Ovary (tissue), 9 donors: Measurements from ENCODE around the gene PTPRCAP. TPM values are rescaled to one million over a fixed set of nuclear protein-coding genes. Genes with fewer than 3 reads are reported as not detected.

Experiments used
- DNase-seq, 5 donors: peaks; one replicate each; pipeline ENCODE4 v3.0.0-alpha.2; 2019 to 2020
- H3K27ac ChIP-seq, 2 donors: fragments of 200-600 bp; one replicate each; pipeline versions ENCODE4 v1.5.1 to v1.8.0; 2019 to 2022
- H3K27me3 ChIP-seq: fragments of 200-600 bp; one replicate; pipeline ENCODE4 v1.8.0; 2022
- H3K36me3 ChIP-seq: fragments of 200-600 bp; sonication (generic); one replicate; pipeline ENCODE4 v1.5.1; 2019
- H3K4me1 ChIP-seq: one replicate; pipeline ENCODE4 v1.8.1; 2013; ENCODE audit warnings: mild to moderate bottlenecking, moderate library complexity; ENCODE audit not compliant: insufficient read depth
- H3K4me3 ChIP-seq: fragments of 200-600 bp; sonication (generic); one replicate; pipeline ENCODE4 v1.5.1; 2017
- H3K9me3 ChIP-seq, 2 donors: fragments of 200-600 bp in 1 of 2; sonication (generic) in 1 of 2; one replicate each; pipeline versions ENCODE4 v1.5.1 to v1.8.1; 2013 to 2019; ENCODE audit warnings: mild to moderate bottlenecking in 1 of 2, moderate library complexity in 1 of 2
- EP300 ChIP-seq: sonication (generic); formaldehyde crosslinking; IDR thresholded peaks from one replicate; pipeline ENCODE4 v1.6.1; 2017; ENCODE audit warnings: antibody characterized with exemption
- POLR2A ChIP-seq: fragments of 450-650 bp; IDR thresholded peaks from one replicate; pipeline ENCODE4 v1.6.1; 2017; ENCODE audit warnings: antibody characterized with exemption, mild to moderate bottlenecking, moderate library complexity
- WGBS, 3 donors: extraction: QIAGEN DNeasy Blood & Tissue Kit in 1 of 3; methylation state at CpG; one replicate each; pipeline versions ENCODE4 v1.1.5 to v1.1.7; 2013 to 2017; 5-methylcytosine and 5-hydroxymethylcytosine counted together
- intact Hi-C, 4 donors: fragments of 100-400 bp; cut with DNase I; formaldehyde crosslinking; loops; one replicate each; pipeline versions ENCODE4 v1.11.0 to v1.15.1; 2022 to 2023
- polyA plus RNA-seq, 2 donors: library from polyadenylated mRNA; stranded (reverse); fragments of 200-250 nt in 1 of 2; fragments of 350-450 nt in 1 of 2; fragmentation: Illumina TruSeq in 1 of 2; extraction: RNeasy Lipid Tissue Mini Kit (QIAGEN cat#74804) in 1 of 2; gene quantifications; one replicate each; pipeline ENCODE4 v1.2.3, GENCODE V29; 2013 to 2014
- total RNA-seq, 7 donors: library from RNA; depleted of rRNA in 2 of 7; stranded (reverse); fragments of >200 nt in 2 of 7; fragmentation: NEBNext Ultra II Directional in 3 of 7; extraction: Animal tissue kit (Norgen Biotek cat#: 25700) in 3 of 7; gene quantifications; one replicate each; pipeline versions ENCODE4 v1.1.0 to v1.2.4, GENCODE V29; 2016 to 2023
- TF ChIP-seq, protein P1 (sequence below), 3 donors: fragments of 450-650 bp in 2 of 3; fragments of 200-600 bp in 1 of 3; IDR thresholded peaks; one replicate each; pipeline versions ENCODE4 v1.5.1 to v1.8.0; 2016 to 2022; ENCODE audit warnings: antibody characterized with exemption in 3 of 3, mild to moderate bottlenecking in 1 of 3
- donor health status: DM: no; HTN: no; CAD: no; lungs with moderate emphysema.
- donor health status: DM: no; HTN: no; CAD: no.
- donor health status: Bipolar disorder and iron deficiency.
- donor health status: DM: yes; HTN: yes; CAD: no.
- donor health status: DM: no; HTN: no; CAD: no.
- donor health status: DM: yes; HTN: yes; CAD: no.

The PTPRCAP gene
- total and polyA plus RNA-seq, 9 donors: 2.4 to 10.7 (median 4.2) TPM; not detected in 1

DNA sequence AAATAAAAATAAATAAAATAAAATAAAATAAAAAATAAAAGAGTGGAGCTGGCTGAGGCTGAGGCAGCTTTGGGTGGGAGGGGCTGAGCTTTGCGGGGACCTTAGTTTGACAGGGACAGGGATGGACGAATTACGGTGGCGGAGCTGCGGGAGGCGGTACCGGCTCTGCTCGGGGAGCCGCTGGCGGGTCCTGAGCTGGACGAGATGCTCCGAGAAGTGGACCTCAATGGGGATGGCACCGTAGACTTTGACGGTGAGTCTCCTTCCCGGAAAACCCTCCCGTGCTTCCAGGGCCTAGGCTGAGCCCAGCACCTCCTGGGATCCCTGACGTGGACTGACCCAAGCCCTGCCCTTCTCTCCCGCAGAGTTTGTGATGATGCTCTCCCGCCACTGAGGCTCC is 20.8 kb upstream of the PTPRCAP start:
- intact Hi-C loops: no loop called here
- WGBS, 3 donors: 71 to 82% (median 75%) methylated on average over 19 of the region's 19 CpGs
- no peaks in the 10 kb centered on the region for H3K36me3 ChIP-seq
- peak in 2 of 5 donors; percentile 14 to 20 for DNase-seq
- H3K27me3 ChIP-seq: no peaks in the 10 kb centered on the region
- H3K4me1 ChIP-seq: no peaks in the 10 kb centered on the region
- H3K27ac ChIP-seq: no peak overlapping the region
- TF ChIP-seq POLR2A (no peak), EP300 (no peak)
- TF ChIP-seq, protein P1, sequence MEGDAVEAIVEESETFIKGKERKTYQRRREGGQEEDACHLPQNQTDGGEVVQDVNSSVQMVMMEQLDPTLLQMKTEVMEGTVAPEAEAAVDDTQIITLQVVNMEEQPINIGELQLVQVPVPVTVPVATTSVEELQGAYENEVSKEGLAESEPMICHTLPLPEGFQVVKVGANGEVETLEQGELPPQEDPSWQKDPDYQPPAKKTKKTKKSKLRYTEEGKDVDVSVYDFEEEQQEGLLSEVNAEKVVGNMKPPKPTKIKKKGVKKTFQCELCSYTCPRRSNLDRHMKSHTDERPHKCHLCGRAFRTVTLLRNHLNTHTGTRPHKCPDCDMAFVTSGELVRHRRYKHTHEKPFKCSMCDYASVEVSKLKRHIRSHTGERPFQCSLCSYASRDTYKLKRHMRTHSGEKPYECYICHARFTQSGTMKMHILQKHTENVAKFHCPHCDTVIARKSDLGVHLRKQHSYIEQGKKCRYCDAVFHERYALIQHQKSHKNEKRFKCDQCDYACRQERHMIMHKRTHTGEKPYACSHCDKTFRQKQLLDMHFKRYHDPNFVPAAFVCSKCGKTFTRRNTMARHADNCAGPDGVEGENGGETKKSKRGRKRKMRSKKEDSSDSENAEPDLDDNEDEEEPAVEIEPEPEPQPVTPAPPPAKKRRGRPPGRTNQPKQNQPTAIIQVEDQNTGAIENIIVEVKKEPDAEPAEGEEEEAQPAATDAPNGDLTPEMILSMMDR (IDR thresholded peaks at IDR 0.05): no peak
- H3K9me3 ChIP-seq: no peaks in the 10 kb centered on the region
- no peak overlapping the region for H3K4me3 ChIP-seq

DNA sequence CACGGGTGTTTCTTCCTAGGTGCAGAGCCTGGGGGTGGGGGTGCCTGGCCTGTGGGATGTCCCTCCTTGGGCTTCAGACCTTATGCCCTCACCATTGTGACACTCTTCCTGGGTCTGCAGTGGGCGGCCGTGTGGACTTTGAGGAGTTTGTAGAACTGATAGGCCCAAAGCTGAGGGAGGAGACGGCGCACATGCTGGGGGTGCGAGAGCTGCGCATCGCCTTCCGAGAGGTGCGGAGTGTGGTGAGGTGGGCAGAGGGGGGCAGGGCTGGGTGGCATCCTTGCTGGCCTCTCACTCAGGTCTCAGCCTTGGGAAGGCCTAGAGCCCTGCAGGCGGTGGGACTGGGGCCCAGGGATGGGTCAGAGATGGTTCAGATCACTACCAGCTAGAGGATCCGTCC is 20.0 kb upstream of the PTPRCAP start:
- Histone ChIP-seq H3K4me1 (no peaks in the 10 kb centered on the region), H3K36me3 (no peaks in the 10 kb centered on the region), H3K27ac (no peak overlapping the region), H3K4me3 (no peak overlapping the region), H3K27me3 (no peaks in the 10 kb centered on the region), H3K9me3 (no peaks in the 10 kb centered on the region)
- peak in 2 of 5 donors; percentile 13 to 14 for DNase-seq
- no peak for TF ChIP-seq POLR2A
- TF ChIP-seq, protein P1 (IDR thresholded peaks at IDR 0.05): no peak
- TF ChIP-seq EP300: no peak
- intact Hi-C loops: no loop called here
- 86 to 89% (median 87%) methylated on average over 12 of the region's 12 CpGs for WGBS, 3 donors

DNA sequence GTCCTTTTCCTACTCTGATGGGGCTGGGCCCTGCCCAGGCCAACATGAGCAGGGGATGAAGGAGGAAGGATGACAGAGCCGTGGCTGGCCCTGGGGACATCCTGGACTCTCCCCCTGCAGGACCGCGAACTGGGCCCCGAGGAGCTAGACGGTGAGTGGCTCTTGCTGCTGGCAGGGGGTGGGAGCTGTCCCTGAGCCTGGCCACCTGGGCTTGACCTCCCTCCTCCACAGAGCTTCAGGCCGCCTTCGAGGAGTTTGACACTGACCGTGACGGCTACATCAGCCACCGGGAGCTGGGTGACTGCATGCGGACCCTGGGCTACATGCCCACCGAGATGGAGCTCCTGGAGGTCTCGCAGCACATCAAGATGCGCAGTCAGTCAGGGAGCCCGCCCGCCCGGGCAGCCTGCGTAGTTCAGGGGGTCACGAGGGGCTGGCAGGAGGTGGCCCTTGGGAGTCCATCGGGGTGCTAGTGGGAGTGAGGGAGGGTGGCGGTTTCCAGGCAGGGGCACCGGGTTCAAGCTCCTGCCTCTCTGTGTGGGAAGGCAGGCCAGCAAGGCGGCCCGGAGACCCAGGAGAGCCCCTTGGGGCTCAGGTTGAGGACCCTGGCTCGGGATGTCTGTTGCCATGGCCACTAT is 18.7 kb upstream of the PTPRCAP start:
- H3K27me3 ChIP-seq: no peaks in the 10 kb centered on the region
- TF ChIP-seq EP300 (no peak), POLR2A (no peak)
- TF ChIP-seq, protein P1 (IDR thresholded peaks at IDR 0.05): no peak
- H3K4me3 ChIP-seq: no peak overlapping the region
- H3K27ac ChIP-seq: no peak overlapping the region
- 53 to 75% (median 60%) methylated on average over 20 to 25 of the region's 25 CpGs for whole genome bisulfite sequencing, 3 donors
- no peaks in the 10 kb centered on the region for H3K9me3 ChIP-seq
- H3K36me3 ChIP-seq: no peaks in the 10 kb centered on the region
- no peaks in the 10 kb centered on the region for H3K4me1 ChIP-seq
- intact Hi-C loops: no loop called here
- DNase-seq: peak in 2 of 5 donors; percentile 17

DNA sequence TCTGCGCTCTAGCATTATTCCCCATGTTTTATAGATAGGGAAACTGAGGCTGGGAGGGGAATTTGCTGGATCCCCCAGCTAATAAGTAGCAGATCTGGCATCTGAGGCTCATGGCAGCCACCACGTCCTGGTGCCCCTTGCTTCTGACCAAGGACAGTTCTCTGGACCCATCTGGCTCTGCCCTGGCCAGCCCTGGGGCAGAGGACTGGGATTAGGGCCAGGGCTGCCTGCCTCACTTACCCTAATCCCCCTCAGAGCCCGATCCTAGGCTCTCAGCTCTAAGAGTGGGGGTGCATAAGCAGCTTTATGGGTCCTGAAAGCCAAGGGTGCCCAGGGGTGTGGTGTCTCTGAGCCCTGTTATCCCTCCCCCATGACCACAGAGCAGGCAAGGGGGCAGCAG is 17.6 kb upstream of the PTPRCAP start, which contains the start of gene CABP4:
Gene CABP4 (plus strand): TSS at position 301 of the 400 bp plus-strand sequence. CDS start 70 bp downstream, at position 371.
- no peak for TF ChIP-seq EP300
- no peak for TF ChIP-seq POLR2A
- TF ChIP-seq, protein P1 (IDR thresholded peaks at IDR 0.05): no peak
- intact Hi-C loops: no loop called here
- 87 to 90% (median 89%) methylated on average over 3 of the region's 3 CpGs for WGBS, 3 donors
- Histone ChIP-seq H3K27ac (no peak within 1 kb of the TSS), H3K27me3 (no peaks in the 10 kb centered on the region), H3K4me3 (no peak within 1 kb of the TSS), H3K9me3 (no peaks in the 10 kb centered on the region), H3K4me1 (no peaks in the 10 kb centered on the region), H3K36me3 (no peaks in the 10 kb centered on the region)
- no peak for DNase-seq
